HEK293T (cell line): ENCODE measurements around the gene CASP2.

ENCODE experiments used
- FOXA1 ChIP-seq: fragments of 450-650 bp; IDR thresholded peaks from 2 replicates; pipeline ENCODE4 v1.6.1; 2016; ENCODE audit warnings: mild to moderate bottlenecking
- HDGF ChIP-seq: fragments of 450-650 bp; IDR thresholded peaks from 2 replicates; pipeline ENCODE4 v1.6.1; 2017; ENCODE audit warnings: antibody characterized with exemption, borderline replicate concordance

DNA sequence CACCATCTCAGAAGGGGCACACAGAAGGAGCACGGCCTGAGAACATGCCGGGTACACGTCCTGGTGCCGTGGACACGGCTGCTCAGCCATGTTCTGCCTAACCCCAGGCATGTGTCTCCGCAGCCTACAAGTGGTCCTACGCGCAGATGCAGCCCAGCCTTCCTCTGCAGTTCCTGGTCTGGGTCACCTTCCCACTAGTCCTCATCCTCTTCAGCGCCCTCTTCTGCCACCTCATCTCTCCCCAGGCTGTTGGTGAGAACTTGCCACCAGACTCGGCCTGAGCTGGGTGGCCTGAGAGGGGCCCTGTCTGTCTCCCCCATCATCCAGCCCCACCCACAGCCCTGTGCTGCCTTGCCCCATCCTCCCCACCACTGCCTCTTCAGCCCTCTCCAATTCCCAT, 33.1 kb downstream of the CASP2 start:
- TF ChIP-seq FOXA1 (no peak), HDGF (no peak)
